ENCODE data around the gene INSYN2B. TPM values are rescaled to one million over a fixed set of nuclear protein-coding genes. Genes with fewer than 3 reads are reported as not detected.

The INSYN2B gene
- total and polyA plus RNA-seq, 2 of the 8 experiments (the other 6 are each of a cell fraction or from before 2014, with no cell fraction given): not detected

GRCh38 chr5:169836835-169837536, 143.3 kb downstream of the INSYN2B start:
- Histone ChIP-seq H2AK5ac (ENCODE audit: low read depth, low read length) (no peak overlapping the region), H3K56ac (replicated peaks; ENCODE audit: insufficient read length, low read depth, low read length) (no peak overlapping the region), H2AFZ (ENCODE audit: low read length) (no peak overlapping the region), H3K79me2 (ENCODE audit: control insufficient read depth in 1 of 2, insufficient read depth in 2 of 2, low read length in 2 of 2) (no peaks in the 10 kb centered on the region), H2BK5ac (ENCODE audit: low read depth, low read length) (no peak overlapping the region), H3K9me3 (ENCODE audit: insufficient read depth in 2 of 2, low read depth in 1 of 2, low read length in 1 of 2) (no peaks in the 10 kb centered on the region), H2BK20ac (ENCODE audit: low read length) (no peak overlapping the region), H3K18ac (ENCODE audit: extremely low read depth, low read length) (no peak overlapping the region), H2BK120ac (replicated peaks; ENCODE audit: low read depth, low read length) (no peak overlapping the region), H3K4ac (replicated peaks; ENCODE audit: insufficient read length, low read depth, low read length) (no peak overlapping the region), H4K8ac (ENCODE audit: extremely low read depth, insufficient read depth, low read length) (no peak overlapping the region), H3K9ac (replicated peaks in 1 of 4; ENCODE audit: extremely low read depth in 1 of 4, low read depth in 3 of 4, low read length in 3 of 4) (no peak overlapping the region), H3K79me1 (ENCODE audit: low read depth, low read length) (no peaks in the 10 kb centered on the region), H3K27me3 (replicated peaks in 1 of 4; ENCODE audit: control insufficient read depth in 3 of 4, extremely low read depth in 1 of 4, insufficient read depth in 3 of 4, low read length in 3 of 4) (no peaks in the 10 kb centered on the region), H3K4me3 (ENCODE audit: extremely low read depth in 1 of 4, insufficient read depth in 2 of 4, low read depth in 3 of 4, low read length in 4 of 4) (no peak overlapping the region), H3K23ac (ENCODE audit: insufficient read length) (no peak overlapping the region), H3K23me2 (ENCODE audit: low read depth, low read length) (no peaks in the 10 kb centered on the region), H2BK12ac (ENCODE audit: low read depth, low read length) (no peak overlapping the region), H3K14ac (ENCODE audit: insufficient read length) (no peak overlapping the region), H3K4me2 (ENCODE audit: insufficient read depth in 1 of 2, low read depth in 2 of 2, low read length in 2 of 2) (no peak overlapping the region), H4K91ac (replicated peaks; ENCODE audit: insufficient read length, low read length) (no peak overlapping the region), H3K4me1 (replicated peaks in 1 of 4; ENCODE audit: control insufficient read depth in 3 of 4, insufficient read depth in 4 of 4, low read length in 3 of 4) (peaks cover 0 to 3% (median under 1%) of the 10 kb centered on the region in 4 experiments; a peak in 1 of 7 replicates), H3K36me3 (ENCODE audit: control insufficient read depth in 2 of 4, insufficient read depth in 4 of 4, low read length in 3 of 4) (no peaks in the 10 kb centered on the region), H4K5ac (ENCODE audit: insufficient read length, low read depth, low read length) (no peak overlapping the region), H4K20me1 (replicated peaks in 1 of 2; ENCODE audit: control insufficient read depth in 1 of 2, insufficient read depth in 2 of 2, low read length in 2 of 2) (no peaks in the 10 kb centered on the region), H3K27ac (ENCODE audit: low read depth, low read length) (no peak overlapping the region), H2BK15ac (ENCODE audit: low read length) (no peak overlapping the region)
- TF ChIP-seq, protein P1, sequence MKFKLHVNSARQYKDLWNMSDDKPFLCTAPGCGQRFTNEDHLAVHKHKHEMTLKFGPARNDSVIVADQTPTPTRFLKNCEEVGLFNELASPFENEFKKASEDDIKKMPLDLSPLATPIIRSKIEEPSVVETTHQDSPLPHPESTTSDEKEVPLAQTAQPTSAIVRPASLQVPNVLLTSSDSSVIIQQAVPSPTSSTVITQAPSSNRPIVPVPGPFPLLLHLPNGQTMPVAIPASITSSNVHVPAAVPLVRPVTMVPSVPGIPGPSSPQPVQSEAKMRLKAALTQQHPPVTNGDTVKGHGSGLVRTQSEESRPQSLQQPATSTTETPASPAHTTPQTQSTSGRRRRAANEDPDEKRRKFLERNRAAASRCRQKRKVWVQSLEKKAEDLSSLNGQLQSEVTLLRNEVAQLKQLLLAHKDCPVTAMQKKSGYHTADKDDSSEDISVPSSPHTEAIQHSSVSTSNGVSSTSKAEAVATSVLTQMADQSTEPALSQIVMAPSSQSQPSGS (IDR thresholded peaks at IDR 0.05; ENCODE audit: low read length): no peak
- TF ChIP-seq BRCA1 (IDR thresholded peaks at IDR 0.05; ENCODE audit: low read depth, low read length): no peak
- no peak for TF ChIP-seq KDM5A (IDR thresholded peaks at IDR 0.05; ENCODE audit: low read length)
- TF ChIP-seq TAF1 (IDR thresholded peaks at IDR 0.05; ENCODE audit: low read depth, low read length): no peak
- TF ChIP-seq CEBPB (IDR thresholded peaks at IDR 0.05; ENCODE audit: low read depth, low read length): no peak
- no peak for TF ChIP-seq ZNF274 (IDR thresholded peaks at IDR 0.05; ENCODE audit: borderline replicate concordance, extremely low read depth, low read length)
- FAIRE-seq (no peak), DNase-seq (ENCODE audit: low read depth in 1 of 2, low spot score in 2 of 2) (no peak)
- CTCF ChIA-PET (ENCODE audit: partially characterized antibody): interaction anchor here (0.7 to 3.1 kb wide), 4 partner anchors 10 to 627 kb away, joined by 3 to 13 read pairs (median 4); no protein-coding TSS in a partner anchor
- 84% methylated on average over 3 of the region's 3 CpGs; no CpG with 5 or more reads in 1 of the 2 experiments for WGBS, 2 experiments (ENCODE audit: extremely low coverage in 1 of 2, insufficient coverage in 1 of 2, insufficient read length in 1 of 2, insufficient replicate concordance in 2 of 2, low coverage in 1 of 2, low lambda C conversion rate in 2 of 2, missing lambda C conversion rate in 1 of 2)
- POLR2A ChIA-PET (ENCODE audit: partially characterized antibody): interaction anchor here (0.6 kb wide), 1 partner anchor 19 kb away, joined by 4 read pairs; no protein-coding TSS in a partner anchor
